GM12875 (cell line): Measurements from ENCODE around the gene ITK.

Experiments used
- H3K4me3 ChIP-seq: one replicate; pipeline ENCODE4 v1.5.1; 2011; ENCODE audit warnings: low read depth, low read length, control low read depth
- TF ChIP-seq, protein P1 (sequence below): IDR thresholded peaks from 2 replicates; pipeline ENCODE4 v1.5.1; 2011; ENCODE audit warnings: low read depth, mild to moderate bottlenecking, control low read depth, inconsistent platforms, low read length, moderate library complexity, borderline replicate concordance; ENCODE audit not compliant: insufficient read depth

Gene ITK

DNA sequence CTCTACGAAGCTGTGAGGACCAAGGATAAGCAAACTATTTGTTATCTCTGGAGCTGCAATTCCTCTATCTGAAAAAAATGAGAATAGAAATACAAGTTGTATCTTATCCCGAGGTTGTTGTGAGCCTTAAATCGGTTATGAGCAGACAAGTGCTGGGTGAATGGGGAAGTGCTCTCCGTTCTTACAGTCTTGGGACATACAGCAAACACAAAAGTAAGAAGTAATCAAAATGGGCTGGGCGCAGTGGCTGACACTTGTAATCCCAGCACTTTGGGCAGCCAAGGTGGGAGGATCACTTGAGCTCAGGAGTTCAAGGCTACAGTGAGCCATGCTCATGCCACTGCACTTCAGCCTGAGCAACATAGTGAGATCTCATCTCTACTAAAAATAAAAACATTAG lies 31.7 kb downstream of the ITK start:
- TF ChIP-seq, protein P1, sequence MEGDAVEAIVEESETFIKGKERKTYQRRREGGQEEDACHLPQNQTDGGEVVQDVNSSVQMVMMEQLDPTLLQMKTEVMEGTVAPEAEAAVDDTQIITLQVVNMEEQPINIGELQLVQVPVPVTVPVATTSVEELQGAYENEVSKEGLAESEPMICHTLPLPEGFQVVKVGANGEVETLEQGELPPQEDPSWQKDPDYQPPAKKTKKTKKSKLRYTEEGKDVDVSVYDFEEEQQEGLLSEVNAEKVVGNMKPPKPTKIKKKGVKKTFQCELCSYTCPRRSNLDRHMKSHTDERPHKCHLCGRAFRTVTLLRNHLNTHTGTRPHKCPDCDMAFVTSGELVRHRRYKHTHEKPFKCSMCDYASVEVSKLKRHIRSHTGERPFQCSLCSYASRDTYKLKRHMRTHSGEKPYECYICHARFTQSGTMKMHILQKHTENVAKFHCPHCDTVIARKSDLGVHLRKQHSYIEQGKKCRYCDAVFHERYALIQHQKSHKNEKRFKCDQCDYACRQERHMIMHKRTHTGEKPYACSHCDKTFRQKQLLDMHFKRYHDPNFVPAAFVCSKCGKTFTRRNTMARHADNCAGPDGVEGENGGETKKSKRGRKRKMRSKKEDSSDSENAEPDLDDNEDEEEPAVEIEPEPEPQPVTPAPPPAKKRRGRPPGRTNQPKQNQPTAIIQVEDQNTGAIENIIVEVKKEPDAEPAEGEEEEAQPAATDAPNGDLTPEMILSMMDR, result no peak
- no peak overlapping the region for H3K4me3 ChIP-seq

DNA sequence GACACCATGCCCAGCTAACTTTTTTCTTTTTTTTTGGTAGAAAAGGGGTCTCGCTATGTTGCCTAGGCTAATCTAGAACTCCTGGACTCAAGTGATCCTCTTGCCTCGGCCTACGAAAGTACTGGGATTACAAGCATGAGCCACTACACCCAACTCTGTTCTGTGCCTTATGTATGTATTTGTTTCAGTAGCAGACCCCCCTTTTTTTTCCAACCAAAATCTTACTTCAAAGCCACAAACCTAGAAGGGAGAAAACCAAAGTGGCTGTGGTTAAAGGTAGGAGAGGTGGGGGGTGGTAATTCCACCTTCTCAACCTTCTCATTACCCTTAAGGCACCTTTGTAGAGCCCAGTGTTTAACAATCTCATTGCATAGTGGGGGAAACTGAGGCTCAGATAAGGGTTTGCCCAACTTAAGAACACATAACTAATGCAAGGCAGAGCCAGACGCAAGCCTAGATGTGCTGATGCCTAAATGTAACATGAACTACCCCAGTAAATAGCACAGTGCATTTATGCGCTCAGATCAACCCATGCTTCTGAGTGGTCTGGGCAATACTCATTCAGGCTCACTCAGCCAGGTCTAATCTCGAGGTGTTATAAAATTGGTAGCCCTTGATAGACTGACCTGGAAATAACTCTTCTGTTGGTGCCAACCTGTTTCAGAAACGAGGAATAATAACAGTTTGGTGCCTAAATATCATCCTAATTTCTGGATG lies 33.0 kb downstream of the ITK start:
- no peak overlapping the region for H3K4me3 ChIP-seq
- TF ChIP-seq, protein P1, result no peak

DNA sequence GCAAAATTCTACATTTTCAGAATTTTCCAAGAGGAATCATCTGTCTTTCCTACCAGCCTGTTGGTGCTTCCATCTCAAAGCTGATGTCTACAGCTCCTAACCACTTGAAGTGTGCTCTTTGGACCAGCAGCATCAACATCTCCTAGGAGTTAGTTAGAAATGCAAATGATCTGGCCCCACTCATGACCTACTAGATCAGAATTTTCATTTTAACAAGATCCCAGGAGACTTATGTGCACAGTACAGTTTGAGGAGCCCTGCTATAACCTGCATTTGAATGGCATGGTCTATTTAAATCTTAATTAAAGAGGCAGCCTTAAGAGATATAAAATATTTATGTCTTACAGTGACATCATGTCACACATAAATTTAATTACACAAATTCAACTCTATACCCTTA lies 33.8 kb downstream of the ITK start:
- no peak overlapping the region for H3K4me3 ChIP-seq
- TF ChIP-seq, protein P1, result no peak

DNA sequence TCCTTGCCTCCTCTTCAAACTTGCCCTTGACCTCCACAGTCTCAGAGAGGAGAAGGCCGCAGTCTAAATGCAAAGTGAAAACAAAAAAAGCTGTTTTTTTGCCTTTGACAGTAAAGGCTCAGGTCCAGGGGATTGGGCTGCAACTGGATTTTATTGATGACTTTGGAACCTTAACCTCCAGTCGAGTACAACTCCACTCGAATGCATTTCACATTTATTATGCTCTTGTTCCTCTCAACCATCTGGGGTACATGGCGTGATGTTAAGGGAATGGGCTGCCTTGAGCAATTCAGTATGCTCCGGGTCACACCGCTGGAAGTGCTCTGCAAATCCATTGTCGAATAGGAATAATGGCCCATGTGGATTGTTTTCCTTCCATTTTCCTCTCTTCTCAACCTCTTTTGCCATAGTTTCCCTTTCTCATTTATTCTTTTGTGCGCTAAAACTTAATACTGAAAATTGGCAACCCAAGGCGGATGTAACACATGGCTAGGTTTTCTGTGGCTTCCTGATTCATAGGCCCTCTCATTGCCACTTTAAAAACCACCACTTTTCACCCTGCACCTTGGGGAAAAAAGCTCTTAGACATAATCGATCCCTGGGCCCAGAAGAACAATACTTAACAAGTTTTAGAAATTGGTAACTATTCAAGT lies 34.3 kb downstream of the ITK start:
- TF ChIP-seq, protein P1, result no peak
- H3K4me3 ChIP-seq, result peak overlapping the region; percentile 35

DNA sequence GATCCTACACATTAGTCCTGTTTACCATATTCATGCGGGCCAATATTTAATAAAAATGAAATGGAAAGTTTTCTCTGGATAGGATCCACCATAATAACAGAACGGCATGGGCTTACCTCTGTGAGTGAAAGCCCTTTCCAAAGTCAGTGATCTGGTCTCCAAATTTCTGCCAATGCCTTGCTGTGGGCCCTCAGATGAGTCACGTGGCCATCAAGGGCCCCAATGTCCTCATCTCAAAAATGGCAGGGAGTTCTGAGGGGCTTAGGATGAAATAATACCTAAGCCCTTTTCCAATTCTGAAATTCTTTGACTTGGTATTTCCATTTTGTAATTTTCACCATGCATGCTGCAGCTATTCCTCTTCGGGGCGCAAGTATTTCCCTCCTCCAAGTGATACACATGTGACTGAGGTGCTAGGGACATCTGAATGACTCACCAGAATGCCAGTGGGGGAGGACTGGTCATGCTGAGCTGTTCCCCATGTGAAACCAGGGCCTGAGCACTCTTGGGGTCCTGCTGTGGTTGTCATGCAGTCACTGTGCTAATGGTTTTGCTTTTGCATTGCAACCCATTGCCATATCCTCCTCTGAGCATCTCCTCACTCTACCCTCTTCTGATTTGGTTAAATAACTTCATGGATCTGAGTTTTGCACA lies 35.0 kb downstream of the ITK start:
- no peak overlapping the region for H3K4me3 ChIP-seq
- TF ChIP-seq, protein P1, result no peak

DNA sequence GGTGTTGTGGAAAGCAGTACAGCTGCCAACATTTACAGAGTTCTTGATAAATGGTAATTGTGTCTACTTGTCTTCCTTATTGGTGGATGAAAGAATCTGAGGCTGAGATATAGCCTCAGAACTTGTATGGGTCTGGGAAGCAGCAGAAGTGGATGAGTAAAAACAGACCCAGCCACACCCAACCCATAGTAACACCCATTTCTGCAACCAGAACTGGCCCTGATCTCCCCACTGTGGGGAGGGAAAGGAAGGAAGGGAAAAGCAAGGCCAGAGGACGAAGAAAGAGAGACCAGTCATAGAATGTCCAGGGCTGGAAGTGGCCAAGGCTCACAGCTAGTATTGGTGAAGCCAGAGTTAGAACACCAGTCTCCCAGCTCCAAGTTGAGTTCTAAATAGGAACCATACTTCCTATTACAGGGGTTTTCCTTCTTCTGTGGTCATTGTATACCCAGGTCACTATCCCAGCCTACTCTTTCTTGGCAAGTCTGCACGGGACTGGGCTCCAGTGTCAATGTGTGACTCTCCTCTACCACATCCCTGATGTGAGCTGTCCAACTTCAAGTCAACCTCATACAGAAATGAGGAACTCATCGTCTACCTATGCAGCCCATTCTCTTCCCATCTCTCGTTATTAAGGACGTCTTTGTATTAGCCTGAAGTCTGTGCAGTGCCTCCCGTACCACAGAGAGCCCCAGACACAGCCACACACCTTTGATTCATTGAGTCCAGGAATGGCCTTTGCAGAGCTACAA lies 35.9 kb downstream of the ITK start:
- TF ChIP-seq, protein P1, result no peak
- H3K4me3 ChIP-seq, result no peak overlapping the region
